HG02763 (cell line): Measurements from ENCODE around the gene SGMS1.
"Not testable (repeated sequence)": the region's sequence is repeated elsewhere in the genome, so short reads cannot be mapped to it uniquely, and the experiment has no call there.

ENCODE experiments used
- ATAC-seq: cut with Tn5 transposase; IDR thresholded peaks from one replicate; pipeline ENCODE4 v1.9.1; 2021; ENCODE audit warnings: mild to moderate bottlenecking, moderate library complexity; ENCODE audit not compliant: unreplicated experiment

SGMS1 gene

GRCh38 chr10:50560370-50560769 lies 63.4 kb downstream of the SGMS1 start:
- ATAC-seq = no peak

DNA sequence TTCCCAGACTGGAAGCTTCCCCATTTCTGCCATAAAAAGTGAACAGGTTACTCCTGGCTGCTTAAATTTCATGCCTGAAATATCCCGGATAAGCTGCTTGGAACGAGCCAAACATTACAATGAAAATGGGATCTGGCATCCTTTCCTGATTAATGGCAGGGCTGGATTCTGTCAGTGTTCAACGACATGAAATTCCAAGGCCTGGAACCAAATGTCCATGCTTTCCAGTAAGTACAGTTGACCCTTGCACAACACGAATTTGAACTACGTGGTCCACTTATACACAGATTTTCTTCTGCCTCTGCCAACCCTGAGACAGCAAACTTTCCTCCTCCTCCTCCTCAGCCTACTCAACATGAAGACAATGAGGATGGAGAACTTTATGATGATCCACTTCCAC lies 65.4 kb downstream of the SGMS1 start:
- ATAC-seq = no peak

GRCh38 chr10:50557130-50557682 lies 66.5 kb downstream of the SGMS1 start:
- ATAC-seq = no peak

GRCh38 chr10:50556237-50557120 lies 67.3 kb downstream of the SGMS1 start:
- ATAC-seq = no peak

DNA sequence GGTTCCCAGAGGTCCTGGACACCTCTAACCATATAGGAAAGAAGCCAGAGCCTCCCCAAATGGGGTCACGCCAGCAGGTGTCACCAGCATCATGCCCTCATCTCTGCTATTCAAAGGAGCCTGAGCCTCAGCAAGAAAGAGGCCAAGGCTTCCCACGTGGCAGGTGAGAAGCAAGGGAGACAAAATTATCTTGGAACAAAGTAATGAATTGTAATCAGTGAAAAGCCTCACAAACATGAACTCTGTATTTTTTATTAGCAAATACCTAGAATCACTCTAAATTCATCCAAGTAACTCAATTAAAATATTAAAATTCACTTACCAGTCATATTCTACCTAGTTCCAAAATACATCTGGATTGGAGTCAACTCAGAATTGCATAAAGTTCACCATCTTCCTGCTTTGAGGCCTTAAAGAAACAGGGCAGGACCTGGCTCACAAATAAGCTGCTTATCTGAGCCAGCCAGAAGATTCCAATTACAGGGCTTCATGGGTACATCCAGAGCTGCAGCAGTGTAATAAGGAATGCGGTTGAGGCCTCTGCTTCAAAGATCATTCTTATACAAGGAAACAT lies 68.7 kb downstream of the SGMS1 start:
- ATAC-seq = no peak

DNA sequence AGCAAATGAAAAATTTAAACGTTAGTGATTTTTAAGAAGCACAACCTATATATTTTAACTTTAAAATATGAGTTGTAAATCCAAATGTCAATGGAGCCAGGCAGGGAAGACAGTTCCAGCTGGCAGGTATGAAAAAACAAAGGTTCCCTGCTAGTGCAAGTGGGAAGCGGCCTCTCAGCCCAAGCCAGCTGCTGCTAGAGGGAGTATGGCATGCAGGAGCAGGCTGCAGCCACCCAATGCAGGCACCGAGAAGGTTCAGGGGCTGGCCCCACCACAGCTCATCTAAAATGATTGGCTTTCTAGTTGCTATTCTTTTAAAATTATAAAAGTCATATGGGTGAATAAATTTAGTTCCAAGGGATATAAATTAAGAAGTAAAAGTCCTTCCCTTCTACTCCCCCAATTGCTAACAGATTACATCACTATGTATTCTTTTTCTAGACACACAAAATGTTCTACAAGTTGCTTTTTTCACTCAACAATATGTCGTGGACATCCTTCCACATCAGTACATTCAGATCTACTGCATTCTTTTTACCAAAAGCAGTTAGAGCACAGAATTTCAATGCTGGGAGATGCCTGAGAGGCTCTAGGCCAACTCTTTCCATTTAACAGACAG lies 69.3 kb downstream of the SGMS1 start:
- ATAC-seq = no peak

- ATAC-seq = peak; percentile 42
These were observed 70.8 kb downstream of the SGMS1 start for GRCh38 chr10:50552771-50553535.

- ATAC-seq = no peak
These were observed 71.4 kb downstream of the SGMS1 start for GRCh38 chr10:50552308-50552707.

GRCh38 chr10:50551894-50552293 lies 71.9 kb downstream of the SGMS1 start:
- no peak for ATAC-seq

DNA sequence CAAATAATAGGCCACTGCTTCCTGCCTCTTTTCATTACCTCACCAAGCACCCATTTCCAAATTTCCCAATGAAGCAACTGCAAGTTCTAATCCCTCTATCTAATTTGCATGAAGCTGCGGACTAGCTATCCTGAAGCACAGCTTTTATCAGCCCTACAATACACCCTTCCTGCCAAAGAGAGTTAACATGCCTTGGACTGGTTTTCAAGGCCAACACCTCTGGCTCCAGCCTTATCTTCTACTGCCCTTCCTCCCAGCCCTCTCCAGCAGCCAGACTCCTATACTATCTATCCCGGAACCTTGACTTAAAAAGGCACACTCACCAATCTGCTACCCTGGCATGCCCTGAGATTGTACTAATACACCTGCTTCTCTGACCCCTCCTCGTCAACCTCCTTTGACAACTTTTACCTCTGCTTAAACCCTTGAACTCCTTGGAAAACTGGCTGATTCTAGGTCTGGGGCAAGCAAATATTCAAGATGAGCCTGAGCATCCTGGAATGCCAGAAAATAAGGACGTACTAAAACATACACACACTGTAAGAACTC lies 73.4 kb downstream of the SGMS1 start:
- ATAC-seq = no peak

DNA sequence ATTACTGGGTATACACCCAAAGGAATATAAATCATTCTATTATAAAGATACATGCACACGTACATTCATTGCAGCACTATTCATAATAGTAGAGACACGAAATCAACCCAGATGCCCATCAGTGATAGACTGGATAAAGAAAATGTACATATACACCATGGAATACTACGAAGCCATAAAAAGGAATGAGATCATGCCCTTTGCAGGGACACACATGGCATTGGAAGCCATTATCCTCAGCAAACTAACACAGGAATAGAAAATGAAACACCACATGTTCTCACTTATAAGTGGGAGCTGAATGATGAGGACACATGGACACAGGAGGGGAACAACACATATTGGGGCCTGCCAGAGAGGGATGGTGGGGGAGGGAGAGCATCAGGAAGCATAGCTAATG lies 74.6 kb downstream of the SGMS1 start:
- not testable (repeated sequence) for ATAC-seq

GRCh38 chr10:50548481-50548880 lies 75.3 kb downstream of the SGMS1 start:
- ATAC-seq = not testable (repeated sequence)

- not testable (repeated sequence) for ATAC-seq
These were observed 77.5 kb downstream of the SGMS1 start for GRCh38 chr10:50546287-50546686.

DNA sequence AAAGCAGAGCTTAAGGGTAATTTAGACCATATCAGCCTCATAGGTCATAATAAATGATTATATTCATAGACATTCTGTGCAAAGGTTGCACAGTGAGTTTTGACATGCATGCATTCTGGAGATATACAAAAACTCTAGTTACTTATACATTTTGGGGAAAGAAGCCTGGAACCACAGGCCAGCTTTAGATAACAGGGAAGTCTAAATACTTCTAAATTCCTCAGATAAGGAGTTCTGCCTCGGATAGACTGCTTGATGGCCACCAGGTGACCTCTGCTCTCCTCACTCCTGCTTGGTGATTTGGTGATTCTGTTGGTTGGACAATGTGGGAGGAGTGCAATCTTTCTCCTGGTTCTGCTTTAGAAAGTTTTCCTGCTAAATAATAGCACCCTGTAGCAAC lies 77.9 kb downstream of the SGMS1 start:
- ATAC-seq = no peak

GRCh38 chr10:50544857-50545429 lies 78.8 kb downstream of the SGMS1 start:
- ATAC-seq = no peak

DNA sequence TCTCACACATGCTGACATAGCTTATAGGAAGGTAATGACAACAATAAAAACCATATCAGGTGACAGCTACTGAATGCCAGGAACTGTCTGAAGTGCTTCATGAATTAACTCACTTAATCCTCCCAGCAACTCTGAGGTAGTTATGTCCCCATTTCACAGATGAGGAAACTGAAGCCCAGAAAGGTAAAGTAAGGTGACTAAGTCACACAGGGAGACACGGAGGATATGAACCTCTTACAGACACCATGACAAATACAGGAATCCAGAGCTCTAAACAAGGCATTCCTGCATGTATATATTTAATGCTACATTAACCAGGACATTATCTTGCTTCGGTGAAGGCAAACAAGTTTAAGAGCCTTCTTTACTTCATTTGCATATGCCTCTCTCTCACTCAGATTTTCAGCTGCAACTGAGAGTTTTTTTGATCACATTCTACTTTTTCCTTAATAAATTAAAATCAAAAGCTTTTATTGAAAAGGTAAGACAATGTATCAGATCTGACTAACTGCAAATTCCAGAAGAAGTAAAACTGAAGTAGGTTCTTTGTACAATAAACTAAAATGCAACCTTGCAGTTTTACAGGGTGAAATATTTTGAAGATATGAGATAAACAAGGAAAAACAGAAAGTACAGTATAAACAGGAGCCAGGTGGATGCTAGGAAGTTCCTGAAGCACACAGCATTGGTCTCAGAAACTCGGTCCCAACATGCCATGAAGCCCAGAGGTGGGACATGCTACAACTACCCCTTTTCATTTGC lies 79.5 kb downstream of the SGMS1 start:
- no peak for ATAC-seq

DNA sequence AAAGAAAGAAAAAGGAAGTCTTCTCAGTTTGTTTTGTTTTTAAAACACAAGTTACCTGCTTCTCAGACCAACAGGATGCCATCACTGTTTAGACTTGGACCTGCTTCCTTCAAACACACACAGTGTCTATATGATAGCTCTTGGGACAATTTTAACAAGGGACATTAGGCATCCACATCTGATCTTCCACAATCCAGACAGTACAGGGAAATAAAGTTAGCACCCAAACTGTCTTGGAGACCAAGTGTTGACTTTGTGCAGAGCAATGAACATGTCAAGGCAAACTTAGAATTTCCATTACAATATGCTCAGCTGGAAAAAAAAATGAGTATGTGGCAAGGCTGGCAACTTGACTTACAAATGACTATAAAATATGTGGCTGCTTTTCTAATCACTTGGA lies 80.9 kb downstream of the SGMS1 start:
- ATAC-seq = no peak

- ATAC-seq = peak; percentile 39
These were observed 81.8 kb downstream of the SGMS1 start for GRCh38 chr10:50541921-50542320.

GRCh38 chr10:50541317-50541716 lies 82.4 kb downstream of the SGMS1 start:
- no peak for ATAC-seq

DNA sequence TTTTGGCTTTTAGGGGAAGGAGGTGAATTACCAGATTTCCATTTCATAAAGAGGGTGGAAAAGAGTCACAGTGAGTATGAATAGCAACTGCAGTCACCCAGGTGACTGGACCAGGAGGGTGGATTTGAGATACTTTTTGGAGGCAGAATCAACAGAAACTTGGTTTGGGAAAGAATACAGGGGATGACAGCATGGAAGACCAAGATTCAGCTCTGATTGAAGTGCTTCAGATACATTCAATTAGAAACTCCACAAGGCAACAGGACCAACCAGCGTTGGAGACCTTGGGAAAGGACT lies 83.0 kb downstream of the SGMS1 start:
- ATAC-seq = no peak
